Memory B cell (primary cell): ENCODE data around the gene MYH15.

Experiments used
- ATAC-seq: fragments of 150-1000 bp; cut with Tn5 transposase; 2 replicates; pipeline ENCODE4 v1.10.0; 2021; ENCODE audit warnings: low read depth, mild to moderate bottlenecking, moderate library complexity
- DNase-seq, 2 donors: peaks; one replicate each; pipeline ENCODE4 v3.0.0; 2022; ENCODE audit warnings: low spot score in 2 of 2
- H3K27ac Mint-ChIP-seq: one replicate; pipeline ENCODE4 v1.8.0; 2022; ENCODE audit warnings: mild to moderate bottlenecking, moderate library complexity, mixed read lengths
- H3K27me3 Mint-ChIP-seq: one replicate; pipeline ENCODE4 v1.8.0; 2022; ENCODE audit warnings: mixed read lengths
- H3K36me3 Mint-ChIP-seq: one replicate; pipeline ENCODE4 v1.8.0; 2022; ENCODE audit warnings: mild to moderate bottlenecking, mixed read lengths
- H3K4me1 Mint-ChIP-seq: one replicate; pipeline ENCODE4 v1.8.0; 2022; ENCODE audit warnings: mixed read lengths
- H3K4me3 Mint-ChIP-seq: one replicate; pipeline ENCODE4 v1.8.0; 2022; ENCODE audit warnings: mild to moderate bottlenecking, moderate library complexity, mixed read lengths
- H3K9me3 Mint-ChIP-seq: one replicate; pipeline ENCODE4 v1.8.0; 2022; ENCODE audit warnings: mixed read lengths

MYH15 gene

DNA sequence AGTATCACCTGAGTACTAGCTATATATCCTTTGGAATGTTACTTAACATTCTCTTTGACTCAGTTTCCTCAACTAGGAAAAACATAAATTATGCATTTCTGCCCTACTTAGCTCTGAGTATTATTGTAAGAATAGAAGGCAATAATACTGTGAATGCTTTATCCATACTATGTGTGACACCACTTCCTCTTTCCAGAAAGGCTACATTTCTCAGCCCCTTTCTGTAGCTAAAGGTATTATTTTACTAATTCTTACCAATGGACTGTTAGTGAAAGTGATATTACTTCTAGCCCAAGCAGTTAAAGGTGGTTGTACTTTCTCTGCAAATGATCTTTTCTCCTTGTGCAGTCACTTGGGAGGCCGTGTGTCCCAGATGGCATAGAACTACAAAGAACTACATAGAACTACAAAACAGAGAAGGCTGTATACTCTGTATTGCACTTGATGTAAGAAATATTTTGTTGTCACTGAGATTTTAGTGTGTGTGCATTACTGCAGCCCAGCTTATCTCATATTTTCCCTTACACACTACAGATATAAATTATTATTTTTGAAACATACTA, 35.1 kb downstream of the MYH15 start:
- Mint-ChIP-seq H3K9me3 (no peaks in the 10 kb centered on the region), H3K4me1 (peaks cover 7% of the 10 kb centered on the region), H3K4me3 (no peak overlapping the region), H3K27me3 (no peaks in the 10 kb centered on the region), H3K27ac (no peak overlapping the region), H3K36me3 (no peaks in the 10 kb centered on the region)
- ATAC-seq (peak; percentile 69), DNase-seq (no peak)

DNA sequence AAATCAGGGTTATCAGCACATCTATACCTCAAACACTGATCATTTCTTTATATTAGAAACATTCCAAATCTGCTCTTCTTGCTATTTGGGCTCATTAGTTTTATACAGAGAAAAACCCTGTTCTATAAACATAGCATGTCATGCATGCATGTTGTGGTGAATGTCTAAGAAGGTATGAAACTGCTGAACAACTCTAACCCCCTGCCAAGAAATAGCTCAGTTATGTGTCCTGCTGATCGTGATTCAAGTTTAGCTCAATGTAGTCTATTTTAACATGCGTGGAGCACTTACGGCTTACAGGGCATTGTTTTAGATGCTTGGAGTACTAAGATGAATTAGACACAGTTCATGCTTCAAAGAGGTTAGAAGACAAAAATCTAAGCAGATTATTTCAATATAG, 35.8 kb downstream of the MYH15 start:
- H3K4me1 Mint-ChIP-seq: peaks cover 7% of the 10 kb centered on the region
- H3K4me3 Mint-ChIP-seq: no peak overlapping the region
- ATAC-seq (no peak), DNase-seq (no peak)
- H3K27me3 Mint-ChIP-seq: no peaks in the 10 kb centered on the region
- no peak overlapping the region for H3K27ac Mint-ChIP-seq
- no peaks in the 10 kb centered on the region for H3K36me3 Mint-ChIP-seq
- H3K9me3 Mint-ChIP-seq: no peaks in the 10 kb centered on the region

DNA sequence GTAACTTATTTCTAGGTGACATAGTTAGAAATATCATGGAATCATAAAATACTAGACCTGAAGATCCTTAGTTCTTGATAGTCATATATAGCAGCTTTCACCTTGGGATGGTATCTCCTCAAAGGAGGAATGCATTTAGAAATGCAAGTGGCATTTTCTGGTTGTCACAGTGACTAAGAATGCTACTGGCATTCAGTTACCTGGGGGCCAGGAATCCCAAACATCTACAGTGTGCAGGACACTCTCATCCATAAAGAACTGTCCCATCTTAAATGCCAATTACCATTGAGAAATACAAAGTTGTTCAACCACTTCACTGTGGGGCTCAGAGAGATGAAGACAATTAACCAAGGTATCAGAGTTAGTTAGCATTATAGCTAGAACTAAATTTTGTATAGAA, 36.7 kb downstream of the MYH15 start:
- Mint-ChIP-seq H3K27me3 (no peaks in the 10 kb centered on the region), H3K9me3 (no peaks in the 10 kb centered on the region), H3K4me3 (no peak overlapping the region), H3K4me1 (peaks cover 7% of the 10 kb centered on the region), H3K27ac (no peak overlapping the region), H3K36me3 (no peaks in the 10 kb centered on the region)
- no peak for DNase-seq
- ATAC-seq: no peak

- Mint-ChIP-seq H3K4me1 (peaks cover 4% of the 10 kb centered on the region), H3K36me3 (no peaks in the 10 kb centered on the region), H3K4me3 (no peak overlapping the region), H3K9me3 (no peaks in the 10 kb centered on the region), H3K27me3 (no peaks in the 10 kb centered on the region), H3K27ac (no peak overlapping the region)
- no peak for DNase-seq
- ATAC-seq: no peak
Measured at GRCh38 chr3:108472001-108472591, 38.3 kb downstream of the MYH15 start.

DNA sequence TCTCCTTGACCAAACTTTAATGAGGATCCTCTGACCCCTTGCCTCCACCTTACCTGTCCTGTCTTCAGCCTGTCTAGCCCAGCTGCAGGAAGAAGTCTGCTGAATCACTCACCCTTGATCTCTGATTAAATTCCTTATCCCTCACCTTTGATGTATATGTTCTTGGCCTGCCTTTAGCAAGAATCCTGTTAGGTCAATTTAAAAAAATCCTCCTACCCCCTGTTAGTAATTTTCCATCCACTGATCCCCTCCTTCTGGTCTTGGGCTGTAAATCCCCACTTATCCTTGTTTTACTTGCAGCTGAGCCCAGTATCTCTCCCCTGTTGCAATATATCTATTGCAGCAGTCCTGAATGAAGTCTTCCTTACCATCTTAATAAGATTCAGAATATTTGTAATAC, 39.0 kb downstream of the MYH15 start:
- H3K27me3 Mint-ChIP-seq: no peaks in the 10 kb centered on the region
- DNase-seq (no peak), ATAC-seq (no peak)
- H3K4me3 Mint-ChIP-seq: no peak overlapping the region
- H3K9me3 Mint-ChIP-seq: no peaks in the 10 kb centered on the region
- peaks cover 4% of the 10 kb centered on the region for H3K4me1 Mint-ChIP-seq
- no peak overlapping the region for H3K27ac Mint-ChIP-seq
- H3K36me3 Mint-ChIP-seq: no peaks in the 10 kb centered on the region

- ATAC-seq (no peak), DNase-seq (no peak)
- Mint-ChIP-seq H3K27me3 (no peaks in the 10 kb centered on the region), H3K4me3 (no peak overlapping the region), H3K4me1 (no peaks in the 10 kb centered on the region), H3K36me3 (no peaks in the 10 kb centered on the region), H3K27ac (no peak overlapping the region), H3K9me3 (no peaks in the 10 kb centered on the region)
Measured at GRCh38 chr3:108469126-108469525, 41.3 kb downstream of the MYH15 start.

- no peak for DNase-seq
- no peaks in the 10 kb centered on the region for H3K4me1 Mint-ChIP-seq
- H3K27ac Mint-ChIP-seq: no peak overlapping the region
- H3K27me3 Mint-ChIP-seq: no peaks in the 10 kb centered on the region
- no peaks in the 10 kb centered on the region for H3K36me3 Mint-ChIP-seq
- no peak for ATAC-seq
- H3K9me3 Mint-ChIP-seq: no peaks in the 10 kb centered on the region
- H3K4me3 Mint-ChIP-seq: no peak overlapping the region
Measured at GRCh38 chr3:108468577-108468976, 41.8 kb downstream of the MYH15 start.

DNA sequence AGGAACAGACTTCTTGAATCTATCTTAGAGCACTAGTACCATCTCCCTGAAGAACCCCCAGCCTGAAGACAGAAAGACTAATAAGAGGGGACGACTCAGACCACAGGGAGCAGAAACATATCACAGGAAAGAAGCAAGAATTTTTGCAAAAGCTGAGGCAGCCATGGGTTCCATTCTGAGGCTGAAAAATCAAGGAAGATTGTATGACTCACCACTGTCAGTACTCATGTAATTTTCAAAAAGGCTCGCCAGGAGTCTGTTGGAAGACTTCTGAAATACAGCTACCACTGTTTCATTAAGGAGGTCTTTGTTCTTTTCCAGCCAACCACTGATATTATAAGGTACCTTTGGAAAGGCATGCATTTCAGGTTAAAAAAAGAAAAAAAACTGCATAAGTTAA, 47.5 kb downstream of the MYH15 start:
- DNase-seq (no peak), ATAC-seq (no peak)
- Mint-ChIP-seq H3K36me3 (no peaks in the 10 kb centered on the region), H3K27me3 (no peaks in the 10 kb centered on the region), H3K27ac (no peak overlapping the region), H3K4me1 (no peaks in the 10 kb centered on the region), H3K9me3 (no peaks in the 10 kb centered on the region), H3K4me3 (no peak overlapping the region)

- no peaks in the 10 kb centered on the region for H3K27me3 Mint-ChIP-seq
- DNase-seq (no peak), ATAC-seq (peak; percentile 51)
- no peaks in the 10 kb centered on the region for H3K9me3 Mint-ChIP-seq
- no peaks in the 10 kb centered on the region for H3K36me3 Mint-ChIP-seq
- H3K27ac Mint-ChIP-seq: no peak overlapping the region
- H3K4me3 Mint-ChIP-seq: no peak overlapping the region
- no peaks in the 10 kb centered on the region for H3K4me1 Mint-ChIP-seq
Measured at GRCh38 chr3:108461661-108462111, 48.7 kb downstream of the MYH15 start.

DNA sequence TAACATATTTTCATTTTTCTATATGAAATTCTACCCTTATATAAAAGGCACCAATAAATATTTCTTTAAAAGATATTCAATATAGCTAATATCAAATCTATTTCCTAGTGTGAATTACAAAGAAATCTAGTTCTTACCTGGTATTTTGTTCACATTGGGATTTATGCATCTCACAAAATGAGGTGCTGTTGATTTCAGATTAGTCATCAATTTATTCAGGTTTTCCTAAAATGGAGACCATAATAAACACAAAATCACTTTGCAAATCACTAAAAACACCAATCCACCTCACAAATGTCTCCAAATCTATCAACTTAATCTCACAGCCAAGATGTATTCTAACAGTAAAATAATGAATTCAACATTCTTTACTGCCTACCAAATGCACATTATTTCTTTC, 51.2 kb downstream of the MYH15 start:
- Mint-ChIP-seq H3K27ac (no peak overlapping the region), H3K4me1 (no peaks in the 10 kb centered on the region), H3K9me3 (peaks cover 4% of the 10 kb centered on the region), H3K27me3 (no peaks in the 10 kb centered on the region), H3K36me3 (no peaks in the 10 kb centered on the region), H3K4me3 (no peak overlapping the region)
- ATAC-seq (no peak), DNase-seq (no peak)

DNA sequence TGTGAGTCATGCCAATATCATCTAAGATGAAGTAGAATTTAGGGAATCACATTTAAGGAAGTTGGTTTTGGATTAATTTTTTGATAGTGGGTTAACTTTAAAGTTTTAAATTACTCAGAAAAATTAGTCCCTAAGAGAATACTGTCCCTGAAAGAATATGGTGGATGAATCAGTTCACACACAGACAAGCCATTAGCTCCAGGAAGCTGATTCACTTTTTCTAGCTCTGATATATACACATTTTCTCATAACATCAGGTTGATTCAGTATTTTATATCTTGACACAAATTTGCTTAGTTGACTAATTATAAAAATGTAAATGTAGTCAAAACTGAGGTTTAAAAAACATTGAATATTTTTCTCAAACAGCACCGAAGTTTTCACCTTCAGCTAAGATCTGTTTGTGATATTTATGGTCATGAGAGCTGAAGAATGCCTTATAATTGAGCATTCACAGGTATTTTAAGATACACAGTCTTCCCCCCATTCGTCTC, 55.1 kb downstream of the MYH15 start:
- Mint-ChIP-seq H3K4me1 (no peaks in the 10 kb centered on the region), H3K9me3 (peaks cover 5% of the 10 kb centered on the region), H3K27me3 (no peaks in the 10 kb centered on the region), H3K4me3 (no peak overlapping the region), H3K36me3 (no peaks in the 10 kb centered on the region), H3K27ac (no peak overlapping the region)
- ATAC-seq: no peak
- no peak for DNase-seq

DNA sequence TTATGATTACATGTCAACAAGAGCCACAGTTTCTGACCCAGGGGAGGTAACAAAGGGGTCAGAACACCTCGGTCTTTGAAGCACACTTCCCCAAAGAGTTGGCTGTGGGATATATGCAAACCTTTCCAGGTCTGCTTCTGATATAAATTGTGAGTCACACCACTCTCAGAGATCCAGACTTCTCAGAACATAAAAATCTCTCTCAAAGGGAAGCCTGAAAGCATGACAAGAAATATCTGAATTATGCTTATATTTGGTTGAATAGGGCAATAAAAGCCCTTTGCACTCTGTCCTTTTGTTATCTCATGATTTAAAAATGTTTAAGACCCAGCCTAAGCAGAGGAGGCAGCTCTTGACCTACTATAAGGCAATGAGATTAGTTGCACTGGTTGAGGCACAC, 56.8 kb downstream of the MYH15 start:
- H3K36me3 Mint-ChIP-seq: peaks cover 3% of the 10 kb centered on the region
- H3K27me3 Mint-ChIP-seq: no peaks in the 10 kb centered on the region
- no peak for DNase-seq
- H3K4me3 Mint-ChIP-seq: no peak overlapping the region
- no peak for ATAC-seq
- H3K4me1 Mint-ChIP-seq: peaks cover 6% of the 10 kb centered on the region
- H3K27ac Mint-ChIP-seq: no peak overlapping the region
- H3K9me3 Mint-ChIP-seq: peaks cover 8% of the 10 kb centered on the region

- Mint-ChIP-seq H3K27me3 (no peaks in the 10 kb centered on the region), H3K36me3 (peaks cover 10% of the 10 kb centered on the region), H3K9me3 (peaks cover 14% of the 10 kb centered on the region), H3K4me3 (no peak overlapping the region), H3K4me1 (peaks cover 8% of the 10 kb centered on the region), H3K27ac (no peak overlapping the region)
- no peak for DNase-seq
- ATAC-seq: no peak
Measured at GRCh38 chr3:108450444-108450843, 60.0 kb downstream of the MYH15 start.

GRCh38 chr3:108448593-108448992, 61.8 kb downstream of the MYH15 start:
- Mint-ChIP-seq H3K9me3 (peaks cover 11% of the 10 kb centered on the region), H3K27me3 (no peaks in the 10 kb centered on the region), H3K4me3 (no peak overlapping the region), H3K36me3 (peaks cover 10% of the 10 kb centered on the region), H3K27ac (no peak overlapping the region), H3K4me1 (peaks cover 8% of the 10 kb centered on the region)
- ATAC-seq (peak; percentile 74), DNase-seq (no peak)
